ENCODE results near the gene TSEN34. TPM values are rescaled to one million over a fixed set of nuclear protein-coding genes. Genes with fewer than 3 reads are reported as not detected.
"Not testable (repeated sequence)": the region's sequence is repeated elsewhere in the genome, so short reads cannot be mapped to it uniquely, and the experiment has no call there.

Gene TSEN34
- total RNA-seq, 1 experiment from 2014 or later = 122 TPM

GRCh38 chr19:54243809-54244208 lies 52.7 kb downstream of the TSEN34 start:
- H3K36me3 ChIP-seq (ENCODE audit: low read depth, low read length); POLR2A ChIA-PET (ENCODE audit: unreplicated experiment); H3K4me2 ChIP-seq (ENCODE audit: low read length); H3K9me3 ChIP-seq (ENCODE audit: low read length); H3K27ac ChIP-seq (ENCODE audit: low read length); H3K9ac ChIP-seq (ENCODE audit: low read length); H3K27me3 ChIP-seq (ENCODE audit: low read length); H3F3A ChIP-seq (ENCODE audit: low read length, unreplicated experiment); H2AFZ ChIP-seq (ENCODE audit: low read length); BruUV-seq (replicated peaks); CTCF ChIA-PET; DNase-seq; H3K79me2 ChIP-seq (ENCODE audit: low read length); ATAC-seq; H4K20me1 ChIP-seq (ENCODE audit: low read length); H3K9me2 ChIP-seq (replicated peaks; ENCODE audit: low read length); intact Hi-C loops (cut with micrococcal nuclease); H3K4me3 ChIP-seq (ENCODE audit: low read length); H3K4me1 ChIP-seq (ENCODE audit: insufficient read depth, low read length): not testable (repeated sequence)

Other genes with a start within 250 kb of the TSEN34 start
- 0.15 and 0.23 TPM in 2 replicates for gene CACNG8, start 228.4 kb upstream of the TSEN34 start, total RNA-seq (2014; rRNA removed)
- gene CACNG6, start 199.7 kb upstream of the TSEN34 start, total RNA-seq (2014; rRNA removed) = 1.8 TPM in 1 of 2 replicates, not detected in the other
- gene VSTM1, start 127.4 kb upstream of the TSEN34 start, total RNA-seq (2014; rRNA removed) = not detected in 2 replicates
- not detected in 2 replicates for gene TARM1, start 109.9 kb upstream of the TSEN34 start, total RNA-seq (2014; rRNA removed)
- gene OSCAR, start 90.5 kb upstream of the TSEN34 start, total RNA-seq (2014; rRNA removed) = 0.46 TPM in 1 of 2 replicates, not detected in the other
- 91.6 and 138 TPM in 2 replicates for gene NDUFA3, start 88.5 kb upstream of the TSEN34 start, total RNA-seq (2014; rRNA removed)
- 55.4 and 74.2 TPM in 2 replicates for gene TFPT, start 75.7 kb upstream of the TSEN34 start, total RNA-seq (2014; rRNA removed)
- gene PRPF31, start 75.6 kb upstream of the TSEN34 start, total RNA-seq (2014; rRNA removed) = 170 and 196 TPM in 2 replicates
- 41.1 and 60.2 TPM in 2 replicates for gene CNOT3, start 53.5 kb upstream of the TSEN34 start, total RNA-seq (2014; rRNA removed)
- 13.6 and 18.8 TPM in 2 replicates for gene LENG1, start 31.6 kb upstream of the TSEN34 start, total RNA-seq (2014; rRNA removed)
- gene TMC4, start 18.1 kb upstream of the TSEN34 start, total RNA-seq (2014; rRNA removed) = 11.2 and 13.4 TPM in 2 replicates
- 231 and 261 TPM in 2 replicates for gene MBOAT7, start 1.7 kb upstream of the TSEN34 start, total RNA-seq (2014; rRNA removed)
- 3,477 and 3,621 TPM in 2 replicates for gene RPS9, start 9.6 kb downstream of the TSEN34 start, total RNA-seq (2014; rRNA removed)
- gene LILRB3, start 31.7 kb downstream of the TSEN34 start, total RNA-seq (2014; rRNA removed) = not detected in 2 replicates
- not detected in 2 replicates for gene LILRA6, start 51.5 kb downstream of the TSEN34 start, total RNA-seq (2014; rRNA removed)
- not detected in 2 replicates for gene LILRB5, start 66.0 kb downstream of the TSEN34 start, total RNA-seq (2014; rRNA removed)
- not detected in 2 replicates for gene LILRB2, start 89.8 kb downstream of the TSEN34 start, total RNA-seq (2014; rRNA removed)
- not detected in 2 replicates for gene LILRA5, start 121.9 kb downstream of the TSEN34 start, total RNA-seq (2014; rRNA removed)
- gene LILRA4, start 147.9 kb downstream of the TSEN34 start, total RNA-seq (2014; rRNA removed) = not detected in 2 replicates
- gene LAIR1, start 173.6 kb downstream of the TSEN34 start, total RNA-seq (2014; rRNA removed) = not detected in 2 replicates
- 1.1 and 3.7 TPM in 2 replicates for gene TTYH1, start 224.2 kb downstream of the TSEN34 start, total RNA-seq (2014; rRNA removed)